ENCODE data around the gene RHO.

The RHO gene

DNA sequence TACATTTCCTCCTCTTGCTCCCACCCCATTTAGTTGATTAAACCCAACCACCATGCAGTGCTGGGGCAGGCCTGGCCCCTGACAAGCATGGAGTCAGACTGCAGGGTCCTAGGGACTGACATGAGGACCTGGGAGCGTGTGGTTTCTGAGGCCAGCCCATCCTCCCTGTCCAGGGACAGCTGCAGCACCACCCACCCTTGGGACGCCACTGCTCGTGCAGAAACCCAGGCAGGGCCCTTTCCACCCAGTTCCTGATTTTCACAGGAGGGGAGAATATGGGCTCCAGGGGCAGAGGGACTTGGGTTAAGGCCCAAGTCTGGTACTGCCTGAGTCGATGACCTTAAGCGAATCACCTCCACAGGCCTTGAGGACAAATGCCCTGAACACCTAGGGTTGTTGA lies 54.4 kb downstream of the RHO start:
- no peak overlapping the region for H2AFZ ChIP-seq (ENCODE audit: low read length)
- H3K4me3 ChIP-seq (ENCODE audit: low read length, poor library complexity, severe bottlenecking): no peak overlapping the region
- H3F3A ChIP-seq (ENCODE audit: low read depth): no peaks in the 10 kb centered on the region
- no peaks in the 10 kb centered on the region for H4K20me1 ChIP-seq (ENCODE audit: insufficient read depth, low read length, poor library complexity, severe bottlenecking)
- no peak overlapping the region for H3K4me2 ChIP-seq (ENCODE audit: low read depth, low read length, poor library complexity, severe bottlenecking)
- H3K9me3 ChIP-seq (ENCODE audit: insufficient read depth, low read depth, low read length): no peaks in the 10 kb centered on the region
- TF ChIP-seq EZH2phosphoT487 (IDR thresholded peaks at IDR 0.05; ENCODE audit: borderline replicate concordance): no peak
- TF ChIP-seq, protein P1, sequence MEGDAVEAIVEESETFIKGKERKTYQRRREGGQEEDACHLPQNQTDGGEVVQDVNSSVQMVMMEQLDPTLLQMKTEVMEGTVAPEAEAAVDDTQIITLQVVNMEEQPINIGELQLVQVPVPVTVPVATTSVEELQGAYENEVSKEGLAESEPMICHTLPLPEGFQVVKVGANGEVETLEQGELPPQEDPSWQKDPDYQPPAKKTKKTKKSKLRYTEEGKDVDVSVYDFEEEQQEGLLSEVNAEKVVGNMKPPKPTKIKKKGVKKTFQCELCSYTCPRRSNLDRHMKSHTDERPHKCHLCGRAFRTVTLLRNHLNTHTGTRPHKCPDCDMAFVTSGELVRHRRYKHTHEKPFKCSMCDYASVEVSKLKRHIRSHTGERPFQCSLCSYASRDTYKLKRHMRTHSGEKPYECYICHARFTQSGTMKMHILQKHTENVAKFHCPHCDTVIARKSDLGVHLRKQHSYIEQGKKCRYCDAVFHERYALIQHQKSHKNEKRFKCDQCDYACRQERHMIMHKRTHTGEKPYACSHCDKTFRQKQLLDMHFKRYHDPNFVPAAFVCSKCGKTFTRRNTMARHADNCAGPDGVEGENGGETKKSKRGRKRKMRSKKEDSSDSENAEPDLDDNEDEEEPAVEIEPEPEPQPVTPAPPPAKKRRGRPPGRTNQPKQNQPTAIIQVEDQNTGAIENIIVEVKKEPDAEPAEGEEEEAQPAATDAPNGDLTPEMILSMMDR (conservative IDR thresholded peaks at IDR 0.05; ENCODE audit: low read length): no peak
- no peaks in the 10 kb centered on the region for H3K79me2 ChIP-seq (ENCODE audit: insufficient read depth, low read length)
- peaks cover 15% of the 10 kb centered on the region for H3K4me1 ChIP-seq (ENCODE audit: insufficient read depth, low read length, poor library complexity, severe bottlenecking)
- H3K36me3 ChIP-seq (ENCODE audit: insufficient read depth, low read length): peaks cover 79% of the 10 kb centered on the region; the same call in 1 of the 2 replicates
- no peaks in the 10 kb centered on the region for H3K27me3 ChIP-seq (ENCODE audit: insufficient read depth, low read length, poor library complexity, severe bottlenecking)
- no peak overlapping the region for H3K9ac ChIP-seq (ENCODE audit: low read depth, low read length, poor library complexity, severe bottlenecking)
- H3K9me2 ChIP-seq (replicated peaks; ENCODE audit: low read depth, low read length): no peaks in the 10 kb centered on the region

DNA sequence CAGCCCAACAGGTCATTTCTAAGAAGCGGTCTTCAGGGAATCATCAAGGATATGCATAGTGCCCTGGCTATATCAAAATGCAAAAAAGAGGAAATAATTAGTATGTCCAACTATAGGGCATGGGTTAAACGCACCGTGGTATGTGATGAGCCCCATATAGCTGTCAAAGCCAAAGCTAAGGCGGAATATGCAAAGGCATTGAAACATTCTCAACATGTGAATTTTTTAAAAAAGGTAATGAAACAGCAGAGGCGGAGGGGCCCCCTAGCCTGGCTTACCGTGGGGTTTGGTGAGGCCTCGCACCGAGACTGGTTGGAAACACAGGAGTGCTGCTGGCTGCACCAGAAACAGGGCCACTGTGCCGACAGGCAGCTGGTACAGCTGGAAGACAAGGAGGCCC lies 54.9 kb downstream of the RHO start:
- no peaks in the 10 kb centered on the region for H3K9me2 ChIP-seq (replicated peaks; ENCODE audit: low read depth, low read length)
- no peaks in the 10 kb centered on the region for H3K9me3 ChIP-seq (ENCODE audit: insufficient read depth, low read depth, low read length)
- H3K4me3 ChIP-seq (ENCODE audit: low read length, poor library complexity, severe bottlenecking): no peak overlapping the region
- TF ChIP-seq EZH2phosphoT487 (IDR thresholded peaks at IDR 0.05; ENCODE audit: borderline replicate concordance): no peak
- TF ChIP-seq, protein P1 (conservative IDR thresholded peaks at IDR 0.05; ENCODE audit: low read length): no peak
- peaks cover 83% of the 10 kb centered on the region; the same call in 1 of the 2 replicates for H3K36me3 ChIP-seq (ENCODE audit: insufficient read depth, low read length)
- no peak overlapping the region for H3K4me2 ChIP-seq (ENCODE audit: low read depth, low read length, poor library complexity, severe bottlenecking)
- peaks cover 10% of the 10 kb centered on the region for H3K4me1 ChIP-seq (ENCODE audit: insufficient read depth, low read length, poor library complexity, severe bottlenecking)
- no peaks in the 10 kb centered on the region for H3F3A ChIP-seq (ENCODE audit: low read depth)
- no peak overlapping the region for H3K9ac ChIP-seq (ENCODE audit: low read depth, low read length, poor library complexity, severe bottlenecking)
- H4K20me1 ChIP-seq (ENCODE audit: insufficient read depth, low read length, poor library complexity, severe bottlenecking): no peaks in the 10 kb centered on the region
- H3K27me3 ChIP-seq (ENCODE audit: insufficient read depth, low read length, poor library complexity, severe bottlenecking): no peaks in the 10 kb centered on the region
- no peak overlapping the region for H2AFZ ChIP-seq (ENCODE audit: low read length)
- 0 out of 2 replicates have a peak, but pooled peaks cover under 1% of the 10 kb centered on the region for H3K79me2 ChIP-seq (ENCODE audit: insufficient read depth, low read length)

DNA sequence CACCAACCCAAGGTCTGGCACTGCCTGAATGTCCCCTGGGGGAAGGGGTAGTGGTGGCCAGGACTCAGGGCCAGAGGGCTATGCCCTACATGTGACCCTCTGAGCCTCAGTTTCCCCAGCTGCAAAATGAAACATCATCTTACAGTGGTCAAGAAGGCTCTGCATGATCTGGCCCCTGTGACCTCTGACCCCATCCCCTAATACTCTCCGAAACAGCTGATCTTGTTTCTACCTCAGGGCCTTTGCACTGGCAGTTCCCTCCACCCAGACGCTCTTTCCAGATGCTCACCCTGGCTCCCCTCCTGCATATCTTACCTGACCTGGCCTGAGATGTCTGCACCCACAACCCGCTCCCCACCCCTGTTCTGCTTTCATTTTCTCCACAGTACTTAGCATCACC lies 56.2 kb downstream of the RHO start:
- Histone ChIP-seq H3K79me2 (ENCODE audit: insufficient read depth, low read length) (peaks cover 12% of the 10 kb centered on the region), H3K27me3 (ENCODE audit: insufficient read depth, low read length, poor library complexity, severe bottlenecking) (no peaks in the 10 kb centered on the region), H4K20me1 (ENCODE audit: insufficient read depth, low read length, poor library complexity, severe bottlenecking) (no peaks in the 10 kb centered on the region), H3K4me1 (ENCODE audit: insufficient read depth, low read length, poor library complexity, severe bottlenecking) (no peaks in the 10 kb centered on the region), H3K36me3 (ENCODE audit: insufficient read depth, low read length) (peaks cover 93% of the 10 kb centered on the region; the same call in 1 of the 2 replicates), H3K9ac (ENCODE audit: low read depth, low read length, poor library complexity, severe bottlenecking) (no peak overlapping the region), H2AFZ (ENCODE audit: low read length) (no peak overlapping the region), H3K9me2 (replicated peaks; ENCODE audit: low read depth, low read length) (no peaks in the 10 kb centered on the region), H3K4me3 (ENCODE audit: low read length, poor library complexity, severe bottlenecking) (no peak overlapping the region), H3K9me3 (ENCODE audit: insufficient read depth, low read depth, low read length) (no peaks in the 10 kb centered on the region), H3K4me2 (ENCODE audit: low read depth, low read length, poor library complexity, severe bottlenecking) (no peak overlapping the region), H3F3A (ENCODE audit: low read depth) (no peaks in the 10 kb centered on the region)
- TF ChIP-seq, protein P1 (conservative IDR thresholded peaks at IDR 0.05; ENCODE audit: low read length): no peak
- no peak for TF ChIP-seq EZH2phosphoT487 (IDR thresholded peaks at IDR 0.05; ENCODE audit: borderline replicate concordance)
